C4-2B (cell line): ENCODE data around the gene SPG21.
A peak's percentile ranks its signal among the peaks of the same experiment; 100 is the strongest.

Experiments used
- H3K27ac ChIP-seq: fragments of 450-650 bp; 2 replicates; pipeline ENCODE4 v1.5.1; 2017
- ZFX ChIP-seq: fragments of 450-650 bp; IDR thresholded peaks from 2 replicates; pipeline ENCODE4 v1.6.1; 2017
- TF ChIP-seq, protein P1 (sequence below): fragments of 450-650 bp; conservative IDR thresholded peaks from 2 replicates; pipeline ENCODE4 v1.5.1; 2017; ENCODE audit warnings: mild to moderate bottlenecking

SPG21 gene

GRCh38 chr15:64938192-64938591, 51.5 kb downstream of the SPG21 start:
- no peak for TF ChIP-seq ZFX
- TF ChIP-seq, protein P1, sequence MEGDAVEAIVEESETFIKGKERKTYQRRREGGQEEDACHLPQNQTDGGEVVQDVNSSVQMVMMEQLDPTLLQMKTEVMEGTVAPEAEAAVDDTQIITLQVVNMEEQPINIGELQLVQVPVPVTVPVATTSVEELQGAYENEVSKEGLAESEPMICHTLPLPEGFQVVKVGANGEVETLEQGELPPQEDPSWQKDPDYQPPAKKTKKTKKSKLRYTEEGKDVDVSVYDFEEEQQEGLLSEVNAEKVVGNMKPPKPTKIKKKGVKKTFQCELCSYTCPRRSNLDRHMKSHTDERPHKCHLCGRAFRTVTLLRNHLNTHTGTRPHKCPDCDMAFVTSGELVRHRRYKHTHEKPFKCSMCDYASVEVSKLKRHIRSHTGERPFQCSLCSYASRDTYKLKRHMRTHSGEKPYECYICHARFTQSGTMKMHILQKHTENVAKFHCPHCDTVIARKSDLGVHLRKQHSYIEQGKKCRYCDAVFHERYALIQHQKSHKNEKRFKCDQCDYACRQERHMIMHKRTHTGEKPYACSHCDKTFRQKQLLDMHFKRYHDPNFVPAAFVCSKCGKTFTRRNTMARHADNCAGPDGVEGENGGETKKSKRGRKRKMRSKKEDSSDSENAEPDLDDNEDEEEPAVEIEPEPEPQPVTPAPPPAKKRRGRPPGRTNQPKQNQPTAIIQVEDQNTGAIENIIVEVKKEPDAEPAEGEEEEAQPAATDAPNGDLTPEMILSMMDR, result no peak

DNA sequence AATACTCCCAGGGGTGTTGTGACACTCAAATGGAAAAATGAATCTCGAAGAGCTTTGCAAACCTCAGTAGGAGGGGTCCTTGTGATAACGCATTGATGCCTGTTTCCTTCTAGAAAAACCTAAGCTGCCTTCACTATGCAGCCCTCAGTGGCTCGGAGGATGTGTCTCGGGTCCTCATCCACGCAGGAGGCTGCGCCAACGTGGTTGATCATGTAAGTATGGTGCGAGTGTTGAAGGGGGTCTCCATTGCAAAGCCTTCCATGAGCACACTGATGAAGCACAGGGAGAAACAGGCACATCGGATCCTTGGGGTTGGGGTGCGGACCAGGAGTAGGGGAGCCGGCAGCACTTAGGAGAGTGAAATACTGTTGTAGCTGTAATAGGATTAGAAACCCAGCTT, 55.7 kb downstream of the SPG21 start:
- no peak for TF ChIP-seq ZFX
- TF ChIP-seq, protein P1, result no peak
- H3K27ac ChIP-seq, result no peak overlapping the region

More at GRCh38 chr15:64938192-64938591, 51.5 kb downstream of the SPG21 start:
- H3K27ac ChIP-seq, result peak overlapping the region; percentile 58

- H3K27ac ChIP-seq, result no peak overlapping the region
Observed at GRCh38 chr15:64931381-64931780, 58.3 kb downstream of the SPG21 start.

GRCh38 chr15:64930778-64931371, 58.8 kb downstream of the SPG21 start:
- H3K27ac ChIP-seq, result no peak overlapping the region
- TF ChIP-seq, protein P1, result no peak
- no peak for TF ChIP-seq ZFX

More at GRCh38 chr15:64931381-64931780, 58.3 kb downstream of the SPG21 start:
- no peak for TF ChIP-seq ZFX
- TF ChIP-seq, protein P1, result no peak

DNA sequence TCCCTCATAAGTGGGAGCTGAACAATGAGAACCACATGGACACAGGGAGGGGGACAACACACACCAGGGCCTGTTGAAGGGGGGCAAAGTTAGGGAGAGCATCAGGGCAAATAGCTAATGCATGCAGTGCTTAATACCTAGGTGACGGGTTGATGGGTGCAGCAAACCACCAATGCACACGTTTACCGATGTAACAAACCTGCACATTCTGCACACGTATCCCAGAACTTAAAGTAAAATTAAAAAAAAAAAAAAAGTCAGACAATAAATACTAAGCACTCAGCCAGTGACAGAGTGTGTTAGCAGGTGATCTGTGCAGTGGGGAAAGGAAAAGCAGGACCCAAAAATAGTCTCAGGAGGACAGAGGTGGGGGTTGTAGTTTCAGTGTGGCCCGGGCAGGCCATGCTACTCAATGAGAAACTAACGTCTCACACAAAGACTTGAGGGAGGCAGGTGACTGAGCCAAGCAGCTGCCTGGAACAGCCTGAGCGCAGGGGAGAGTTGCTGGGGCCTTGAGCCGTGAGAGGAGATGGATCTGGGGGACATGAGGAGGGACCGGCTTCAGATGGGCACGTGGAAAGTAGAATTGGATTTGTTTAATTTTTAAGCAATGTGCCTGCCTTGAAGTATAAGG, 59.6 kb downstream of the SPG21 start:
- TF ChIP-seq, protein P1, result no peak
- TF ChIP-seq ZFX, result no peak
- no peak overlapping the region for H3K27ac ChIP-seq

- no peak for TF ChIP-seq ZFX
- TF ChIP-seq, protein P1, result no peak
- no peak overlapping the region for H3K27ac ChIP-seq
Observed at GRCh38 chr15:64928626-64929220, 61.0 kb downstream of the SPG21 start.

DNA sequence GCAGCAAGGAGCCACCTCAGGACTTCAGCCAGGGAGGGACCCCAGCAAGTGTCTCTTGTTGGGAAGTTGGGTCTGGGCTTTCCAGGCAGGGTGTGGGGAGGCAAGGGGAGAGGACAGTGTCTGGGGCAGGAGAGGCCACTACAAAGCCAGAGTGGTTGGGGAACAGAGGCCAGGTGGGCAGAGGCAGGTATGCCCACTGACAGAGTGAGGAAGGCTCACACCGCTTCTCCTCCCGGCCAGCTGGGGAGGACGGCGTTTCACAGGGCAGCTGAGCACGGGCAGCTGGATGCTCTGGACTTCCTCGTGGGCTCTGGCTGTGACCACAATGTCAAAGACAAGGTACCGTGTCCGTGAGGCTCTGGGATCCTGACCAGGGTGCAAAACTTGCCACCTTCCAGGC, 63.1 kb downstream of the SPG21 start:
- H3K27ac ChIP-seq, result no peak overlapping the region
- no peak for TF ChIP-seq ZFX
- TF ChIP-seq, protein P1, result no peak
